ENCODE results near the gene C12orf75.

Gene C12orf75

DNA sequence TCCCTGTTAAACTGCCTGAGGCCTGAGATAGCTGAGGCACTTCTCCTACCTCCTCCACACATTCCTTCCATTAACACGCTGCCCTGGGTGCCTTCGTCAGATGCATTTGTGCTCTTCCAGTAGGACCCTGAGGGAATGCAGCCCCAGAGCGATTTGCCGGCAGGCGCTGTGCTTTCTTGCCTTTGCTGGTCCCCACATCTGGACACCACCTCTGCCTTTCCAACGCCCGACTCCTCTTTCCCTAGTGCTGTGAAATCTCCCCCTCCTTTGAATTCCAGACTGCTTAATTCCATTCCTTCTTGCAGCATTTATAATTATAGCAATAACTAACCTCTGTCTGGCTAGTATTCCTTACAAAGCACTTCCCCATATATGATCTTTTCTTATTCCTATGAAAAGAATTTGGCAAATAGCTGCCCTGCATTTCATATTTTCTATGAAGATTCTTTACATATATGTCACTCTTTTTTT, 88.4 kb downstream of the C12orf75 start:
- Histone ChIP-seq H3K27ac (ENCODE audit: low read depth, low read length) (no peak overlapping the region), H3K9ac (ENCODE audit: low read depth, low read length) (no peak overlapping the region), H3K27me3 (ENCODE audit: insufficient read depth, low read length) (no peaks in the 10 kb centered on the region), H3K4me3 (ENCODE audit: low read length) (no peak overlapping the region), H3K4me1 (ENCODE audit: insufficient read depth, low read length) (no peaks in the 10 kb centered on the region; the same call in 1 of the 2 replicates), H3K36me3 (ENCODE audit: insufficient read depth, low read length) (no peaks in the 10 kb centered on the region), H3K9me3 (ENCODE audit: insufficient read depth, low read depth, low read length) (no peaks in the 10 kb centered on the region)
- 48% methylated on average over 7 of the region's 7 CpGs for WGBS

DNA sequence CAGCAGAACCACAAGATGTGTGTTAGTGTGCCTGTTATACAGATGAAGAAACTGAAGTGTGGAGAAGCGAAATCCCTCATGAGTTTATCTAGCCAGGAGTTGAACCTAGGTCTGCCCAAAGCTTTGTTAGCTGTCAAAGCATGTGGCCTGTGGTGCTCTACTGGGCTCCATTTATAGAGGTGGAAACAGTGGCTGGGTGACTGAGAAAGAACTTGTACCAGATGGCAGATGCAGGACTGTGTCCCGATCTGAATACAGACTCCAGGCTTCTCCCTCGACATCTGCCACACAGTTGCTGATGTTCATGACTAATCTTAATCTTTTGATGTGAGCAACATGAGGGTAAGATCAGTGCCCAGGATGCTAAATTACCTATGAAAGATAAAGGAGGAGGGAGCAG, 89.1 kb downstream of the C12orf75 start:
- Histone ChIP-seq H3K4me3 (ENCODE audit: low read length) (no peak overlapping the region), H3K9me3 (ENCODE audit: insufficient read depth, low read depth, low read length) (no peaks in the 10 kb centered on the region), H3K27ac (ENCODE audit: low read depth, low read length) (no peak overlapping the region), H3K9ac (ENCODE audit: low read depth, low read length) (no peak overlapping the region), H3K4me1 (ENCODE audit: insufficient read depth, low read length) (no peaks in the 10 kb centered on the region; the same call in 1 of the 2 replicates), H3K36me3 (ENCODE audit: insufficient read depth, low read length) (no peaks in the 10 kb centered on the region), H3K27me3 (ENCODE audit: insufficient read depth, low read length) (no peaks in the 10 kb centered on the region)
- WGBS, result 95% methylated on average over 3 of the region's 3 CpGs

DNA sequence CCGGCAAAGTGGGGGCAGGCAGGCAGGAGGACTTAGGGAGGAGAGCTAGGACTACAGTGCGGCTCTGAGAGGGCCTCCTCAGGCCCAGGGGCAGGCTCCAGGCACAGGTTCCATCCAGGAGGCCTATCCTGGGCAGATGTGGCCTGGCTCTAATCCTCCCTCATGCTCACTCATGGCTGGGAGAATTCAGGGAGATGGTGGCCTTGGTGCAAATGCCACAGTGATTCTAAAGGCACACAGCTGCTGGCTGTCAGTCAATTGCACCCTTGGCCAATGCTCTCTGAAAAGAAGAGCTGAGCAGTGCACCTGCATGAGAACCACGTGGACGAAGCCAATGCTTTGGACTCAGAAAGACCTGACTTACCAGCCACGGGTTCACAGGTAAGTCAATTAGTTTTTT, 89.6 kb downstream of the C12orf75 start:
- no peaks in the 10 kb centered on the region for H3K9me3 ChIP-seq (ENCODE audit: insufficient read depth, low read depth, low read length)
- no peaks in the 10 kb centered on the region for H3K36me3 ChIP-seq (ENCODE audit: insufficient read depth, low read length)
- H3K4me1 ChIP-seq (ENCODE audit: insufficient read depth, low read length), result no peaks in the 10 kb centered on the region; the same call in 1 of the 2 replicates
- no peak overlapping the region for H3K4me3 ChIP-seq (ENCODE audit: low read length)
- WGBS, result 92% methylated on average over 5 of the region's 5 CpGs
- H3K27ac ChIP-seq (ENCODE audit: low read depth, low read length), result no peak overlapping the region
- no peaks in the 10 kb centered on the region for H3K27me3 ChIP-seq (ENCODE audit: insufficient read depth, low read length)
- no peak overlapping the region for H3K9ac ChIP-seq (ENCODE audit: low read depth, low read length)

DNA sequence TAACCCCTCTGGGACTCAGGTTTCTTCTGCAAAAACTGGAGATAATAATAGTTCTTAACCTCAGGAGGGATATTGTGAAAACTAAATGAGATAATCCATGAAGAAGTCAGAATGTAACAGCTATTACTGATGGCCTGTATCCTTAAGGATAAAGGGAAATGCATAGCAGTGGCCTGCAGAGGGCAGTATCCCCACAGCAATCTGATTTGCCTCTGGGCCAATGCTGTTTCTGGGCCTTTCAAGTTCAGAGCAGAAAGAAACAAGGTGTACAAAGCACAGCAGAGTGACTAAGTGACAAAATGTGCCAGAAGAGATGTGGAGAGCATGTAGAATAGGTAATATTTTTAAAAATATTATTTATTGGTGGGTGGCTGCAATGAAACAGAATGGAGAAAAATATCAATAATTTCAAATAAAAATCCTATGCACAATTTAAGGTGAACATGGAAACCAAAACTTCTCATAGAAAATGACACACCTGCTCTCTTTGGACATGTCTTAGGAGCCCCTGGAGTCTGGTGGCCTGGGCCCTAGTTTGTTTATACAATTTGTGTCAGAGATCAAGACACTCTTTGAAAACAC, 90.3 kb downstream of the C12orf75 start:
- Histone ChIP-seq H3K27ac (ENCODE audit: low read depth, low read length) (no peak overlapping the region), H3K36me3 (ENCODE audit: insufficient read depth, low read length) (no peaks in the 10 kb centered on the region), H3K27me3 (ENCODE audit: insufficient read depth, low read length) (no peaks in the 10 kb centered on the region), H3K9me3 (ENCODE audit: insufficient read depth, low read depth, low read length) (no peaks in the 10 kb centered on the region), H3K9ac (ENCODE audit: low read depth, low read length) (no peak overlapping the region), H3K4me1 (ENCODE audit: insufficient read depth, low read length) (no peaks in the 10 kb centered on the region; the same call in 1 of the 2 replicates), H3K4me3 (ENCODE audit: low read length) (no peak overlapping the region)

Measured in HUES64 (cell line).